Fibroblast of skin of back (primary cell): ENCODE results near the gene MGME1.

Experiments
- DNase-seq: peaks from one replicate; pipeline ENCODE4 v3.0.0-alpha.2; 2013

MGME1 gene

DNA sequence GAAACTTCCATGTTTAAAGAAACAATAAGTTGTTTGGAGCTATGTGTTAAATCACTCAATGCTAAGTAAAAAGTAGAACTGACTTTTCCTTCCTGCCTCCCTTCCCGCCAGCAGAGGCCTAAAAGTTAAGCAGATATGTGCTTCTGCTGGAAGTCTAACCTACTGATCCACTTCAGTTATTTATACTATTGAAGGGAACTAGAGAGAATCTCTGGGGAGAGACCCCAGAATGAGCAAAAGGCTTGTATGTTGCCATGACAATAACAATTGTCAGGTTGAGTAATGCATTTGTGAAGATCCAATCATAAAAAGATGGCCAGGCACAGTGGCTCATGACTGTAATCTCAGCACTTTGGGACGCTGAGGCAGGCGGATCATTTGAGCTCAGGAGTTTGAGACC, 24.7 kb downstream of the MGME1 start:
- DNase-seq, result no peak

DNA sequence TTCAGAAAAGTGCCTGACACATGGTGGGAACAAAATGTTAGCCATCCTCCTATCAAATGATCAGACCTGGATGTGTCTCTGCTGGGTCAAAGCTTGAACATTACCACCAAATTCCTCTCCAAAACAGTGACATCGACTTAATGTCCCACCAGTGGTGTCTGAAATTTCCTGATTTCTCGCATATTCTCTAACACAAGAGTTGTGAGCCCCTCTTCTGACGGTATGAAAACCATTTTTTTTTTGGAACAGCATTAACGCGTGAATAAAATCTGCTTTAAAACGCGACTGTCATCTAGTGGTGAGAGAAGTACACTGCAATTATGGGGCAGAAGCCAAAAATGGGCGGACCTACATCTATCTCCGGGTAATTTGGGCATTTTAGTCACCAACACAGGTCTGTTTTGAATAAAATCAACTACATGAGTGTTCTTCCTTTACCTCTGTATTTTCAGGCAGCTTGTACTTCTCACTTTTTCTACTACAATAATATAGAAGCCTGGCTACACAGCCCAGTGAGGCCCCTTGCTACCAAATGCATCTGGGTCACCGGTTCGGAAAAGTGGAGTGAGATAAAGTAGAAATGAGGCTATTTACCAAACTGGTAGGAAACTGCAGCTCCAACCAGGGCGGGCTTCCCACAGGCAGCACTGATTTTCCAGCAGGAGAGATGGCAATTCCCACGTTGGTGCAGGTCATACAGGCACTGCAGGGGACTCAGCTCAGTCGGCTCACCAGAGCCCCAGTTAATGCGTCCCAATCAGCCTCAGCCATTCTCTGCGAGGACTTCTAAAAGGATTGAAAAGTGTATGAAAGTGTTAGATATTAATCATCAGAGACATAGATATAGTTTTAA, 27.4 kb downstream of the MGME1 start:
- DNase-seq, result peak; percentile 65

DNA sequence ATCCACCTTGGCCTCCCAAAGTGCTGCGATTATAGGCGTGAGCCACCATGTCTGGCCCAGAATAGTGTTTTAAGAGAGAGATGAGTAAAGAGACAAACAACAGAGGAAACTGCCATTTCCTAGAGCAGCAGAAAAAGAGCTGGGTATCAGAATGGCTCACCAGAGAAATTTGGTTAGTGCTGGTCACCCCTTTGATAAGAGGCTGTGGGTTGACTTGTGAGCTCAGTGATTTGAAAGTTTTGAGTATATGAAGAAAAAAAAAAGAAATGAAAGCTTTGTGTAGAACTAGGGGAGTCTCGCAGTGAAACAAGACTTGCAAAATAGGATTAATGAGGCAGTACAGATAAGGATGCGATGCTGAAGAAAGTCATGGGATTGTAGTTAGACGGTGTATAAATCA, 29.6 kb downstream of the MGME1 start:
- no peak for DNase-seq

DNA sequence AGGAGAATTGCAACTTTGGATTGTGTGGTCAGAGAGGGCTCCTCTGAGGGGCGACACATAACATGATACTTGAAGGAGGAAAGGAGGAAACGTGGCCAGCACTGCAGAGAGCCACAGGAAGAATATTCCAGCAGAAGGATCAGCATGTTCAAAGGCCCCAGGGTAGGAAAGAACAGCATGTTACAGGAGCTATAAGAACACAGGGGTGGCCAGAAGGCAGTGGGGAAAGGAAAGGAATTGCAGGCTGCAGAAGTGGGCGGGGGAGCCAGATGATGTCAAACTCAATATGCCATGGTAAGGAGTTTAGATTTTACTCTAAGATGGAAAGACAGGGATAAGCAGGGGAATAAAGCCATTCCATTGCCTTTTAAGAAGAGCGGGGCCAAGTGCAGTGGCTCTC, 30.7 kb downstream of the MGME1 start:
- no peak for DNase-seq

DNA sequence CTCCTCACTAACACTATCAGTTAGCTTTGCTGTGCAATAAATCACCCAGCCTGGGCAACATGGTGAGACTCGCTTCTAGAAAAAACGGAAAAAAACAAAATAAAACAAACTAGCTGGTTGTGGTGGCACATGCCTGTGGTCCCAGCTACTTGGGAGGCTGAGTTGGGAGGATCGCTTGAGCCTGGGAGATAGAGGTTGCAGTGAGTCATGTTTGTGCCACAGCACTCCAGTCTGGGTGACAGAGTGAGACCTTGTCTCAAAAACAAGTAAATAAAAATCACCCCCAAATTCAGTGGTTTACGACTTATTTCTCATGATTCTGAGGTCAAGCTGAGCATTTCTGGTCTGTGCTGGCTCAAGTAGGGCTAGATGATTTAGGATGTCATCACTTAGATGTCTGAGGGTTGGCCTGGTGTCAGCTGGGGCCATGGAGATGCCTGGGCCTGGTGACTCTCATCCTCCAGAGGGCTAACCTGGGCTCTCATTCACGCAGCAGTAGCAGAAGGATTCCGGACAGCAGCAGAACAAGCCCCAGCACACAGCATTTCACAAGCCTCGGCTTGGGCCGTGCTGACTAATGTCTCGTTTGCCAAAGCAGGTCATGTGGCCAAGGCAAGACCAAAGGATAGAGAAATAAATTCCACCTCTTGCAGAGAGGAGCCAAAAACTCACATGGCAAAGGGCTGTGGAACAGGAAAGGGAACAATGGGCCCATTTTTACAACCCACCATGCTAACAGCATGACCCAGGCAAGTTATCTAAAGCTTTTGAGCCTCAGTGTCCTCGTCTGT, 32.5 kb downstream of the MGME1 start:
- peak; percentile 10 for DNase-seq

DNA sequence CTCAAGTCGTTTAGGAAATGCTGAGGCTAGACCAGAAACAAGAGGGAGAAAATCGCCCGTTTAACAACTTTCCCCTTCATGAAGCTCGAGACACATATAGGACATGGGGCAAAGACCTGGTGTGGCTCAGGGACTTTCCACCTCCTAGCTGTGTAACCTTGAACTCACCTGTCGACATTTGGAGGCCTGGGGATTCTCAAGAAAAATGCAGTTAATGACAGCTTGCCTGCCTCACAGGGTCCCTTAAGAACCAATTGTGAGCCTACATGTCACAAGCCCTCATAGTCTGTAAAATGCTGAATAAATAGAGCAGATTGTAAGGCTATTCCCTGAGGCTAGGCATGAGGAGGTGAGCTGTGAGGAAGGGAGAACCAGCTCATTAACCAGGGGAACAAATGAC, 35.1 kb downstream of the MGME1 start:
- no peak for DNase-seq

DNA sequence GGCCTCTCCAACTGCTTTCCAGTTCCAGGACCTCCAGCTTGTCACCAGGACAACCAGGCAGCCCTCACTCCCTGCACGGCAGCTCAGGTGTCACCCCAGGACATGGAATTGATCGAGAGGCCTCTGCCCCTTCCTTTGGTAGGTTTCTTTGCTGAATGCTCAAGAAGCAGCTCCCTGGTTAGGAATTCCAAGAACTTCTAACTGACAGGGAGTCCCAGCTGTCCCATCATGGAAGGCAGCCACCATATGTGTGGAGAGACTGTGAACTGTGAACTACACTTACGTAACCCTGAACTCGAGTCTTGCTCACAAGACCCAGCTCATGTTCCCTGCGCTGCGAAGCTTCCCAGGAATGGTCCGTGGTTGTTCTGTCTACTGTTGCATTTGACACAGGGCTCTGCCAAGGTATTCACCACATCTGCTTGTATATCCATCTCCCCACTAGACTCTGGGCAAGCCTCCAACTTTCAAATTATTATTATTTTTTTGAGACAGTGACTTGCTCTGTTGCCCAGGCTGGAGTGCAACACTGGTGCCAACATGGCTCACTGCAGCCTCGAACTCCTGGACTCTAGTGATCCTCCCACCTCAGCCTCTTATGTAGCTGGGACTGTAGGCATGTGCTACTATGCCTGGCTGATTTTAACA, 35.7 kb downstream of the MGME1 start:
- no peak for DNase-seq

DNA sequence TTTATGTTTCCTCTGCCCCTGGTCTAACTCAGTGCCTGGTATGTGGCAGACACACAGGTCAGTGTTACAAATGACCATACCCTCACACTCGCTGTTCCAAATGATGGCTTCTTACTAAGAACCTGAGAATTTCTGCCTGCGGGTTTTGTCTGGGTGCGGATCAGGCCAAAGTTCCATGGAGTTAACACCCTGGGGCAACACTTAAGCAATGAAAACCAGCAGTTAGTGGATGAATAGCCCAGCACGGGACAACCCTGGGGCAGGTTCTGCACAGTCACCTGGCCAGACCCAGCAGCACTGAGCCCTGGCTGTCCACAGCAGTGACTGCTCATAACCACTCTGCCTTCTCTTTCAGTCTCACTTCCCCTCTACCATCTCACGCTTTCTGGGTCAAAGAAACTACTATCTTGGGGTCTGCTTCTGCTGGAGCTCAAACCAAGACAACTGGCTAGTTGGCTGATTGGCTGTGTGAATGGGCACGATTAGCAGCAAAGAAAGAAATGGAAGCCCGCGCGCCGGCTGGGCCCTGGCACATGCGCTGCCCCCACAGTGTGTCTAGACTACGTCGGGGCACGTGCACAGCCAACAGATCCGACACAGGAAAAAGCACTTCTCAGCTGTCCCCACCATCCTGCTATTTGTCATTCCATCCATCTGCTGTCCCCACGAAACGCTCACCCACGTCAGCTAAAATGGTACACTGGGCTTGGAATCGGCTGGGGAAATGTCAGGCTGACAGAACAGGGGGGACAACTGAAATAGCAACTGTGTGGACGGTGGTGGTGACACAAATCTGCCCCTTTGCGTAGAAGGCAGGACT, 36.6 kb downstream of the MGME1 start:
- no peak for DNase-seq

DNA sequence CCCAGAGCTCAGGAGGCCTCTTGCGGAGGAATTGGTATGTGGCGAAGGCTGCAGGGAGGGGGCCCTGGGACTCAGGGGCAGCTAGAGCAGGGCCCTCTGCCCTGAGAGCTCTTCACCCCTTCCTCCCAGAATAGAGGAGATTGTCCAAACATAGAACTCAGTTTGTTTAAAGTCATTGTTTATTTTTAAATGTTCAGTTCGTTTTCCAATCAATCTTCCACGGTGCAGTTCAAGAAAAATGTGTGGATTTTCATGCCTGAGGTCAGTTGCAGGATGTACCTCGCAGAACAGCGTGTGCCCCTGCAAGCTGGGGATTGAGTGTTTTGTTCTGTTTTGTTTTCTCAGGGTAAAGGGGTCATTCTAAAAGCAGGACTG, 37.2 kb downstream of the MGME1 start:
- DNase-seq, result no peak

DNA sequence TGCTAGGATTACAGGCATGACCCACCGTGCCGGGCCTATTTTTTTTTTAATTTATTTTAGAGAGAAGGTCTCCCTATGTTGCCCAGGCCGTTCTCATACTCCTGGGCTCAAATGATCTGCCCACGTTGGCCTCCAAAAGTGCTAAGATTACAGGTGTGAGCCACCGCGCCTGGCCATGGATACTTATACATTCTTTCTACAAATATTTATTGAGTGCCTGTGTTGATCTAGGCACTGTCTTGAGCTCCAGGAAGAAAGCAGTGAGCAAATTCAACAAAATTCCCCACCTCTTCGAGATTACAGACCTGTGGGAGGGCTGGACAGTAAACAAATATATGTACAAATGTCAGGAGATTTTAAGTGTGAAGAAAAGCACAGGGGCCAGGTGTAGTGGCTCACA, 37.9 kb downstream of the MGME1 start:
- DNase-seq, result no peak

DNA sequence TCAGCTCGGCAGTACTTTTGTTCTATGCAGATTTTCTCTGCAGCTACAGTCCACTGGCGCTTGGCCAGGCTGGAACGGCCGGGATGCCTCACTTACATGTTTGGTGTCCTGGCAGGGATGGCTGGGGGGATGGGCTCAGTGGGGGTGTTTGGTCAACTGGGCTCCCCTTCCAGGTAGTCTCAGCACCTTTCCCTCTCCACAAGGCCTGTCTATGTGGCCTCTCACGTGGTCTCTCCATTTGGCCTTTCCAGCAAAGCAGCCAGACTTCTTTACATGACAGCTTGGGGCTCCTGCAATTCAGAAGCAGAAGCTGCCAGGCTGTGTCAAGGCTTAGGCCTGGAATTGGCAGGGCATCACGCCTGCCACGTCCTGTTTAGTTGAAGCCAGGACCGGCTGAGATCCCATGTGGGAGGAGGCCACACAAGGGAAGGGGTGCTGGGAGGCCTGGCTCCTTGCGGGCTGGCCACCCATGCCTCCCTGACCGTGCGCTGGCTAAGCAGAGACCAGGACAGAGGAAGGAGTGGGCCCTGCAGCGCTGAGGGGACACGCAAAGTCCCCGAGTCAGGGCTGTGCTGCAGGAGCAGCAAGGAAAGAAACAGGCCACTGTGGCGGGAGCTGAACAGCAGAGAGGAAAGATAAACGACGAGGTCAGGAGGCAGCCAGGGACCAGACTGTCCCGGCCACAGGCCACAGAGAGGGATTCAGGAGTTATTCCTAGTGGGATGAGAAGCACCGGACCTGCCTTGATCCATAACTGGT, 38.9 kb downstream of the MGME1 start:
- DNase-seq, result no peak

DNA sequence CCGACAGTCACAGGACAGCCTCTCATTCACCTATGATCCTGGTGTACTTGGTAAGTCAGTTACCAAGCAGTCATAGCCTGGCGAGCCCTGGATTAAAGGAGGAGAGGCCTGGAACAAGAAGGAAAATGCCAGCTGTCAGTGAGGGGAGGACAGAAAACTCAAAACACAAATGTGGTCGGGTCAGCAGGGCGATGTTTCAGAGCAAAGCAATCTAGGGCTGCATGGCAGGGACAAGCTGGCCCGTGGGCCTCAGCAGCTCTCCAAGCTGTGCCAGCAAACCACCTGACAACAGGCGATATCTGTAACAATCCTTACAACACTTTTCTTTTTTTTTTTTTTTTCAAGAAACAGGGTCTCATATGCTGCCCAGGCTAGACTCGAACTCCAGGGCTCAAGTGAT, 40.3 kb downstream of the MGME1 start:
- no peak for DNase-seq

DNA sequence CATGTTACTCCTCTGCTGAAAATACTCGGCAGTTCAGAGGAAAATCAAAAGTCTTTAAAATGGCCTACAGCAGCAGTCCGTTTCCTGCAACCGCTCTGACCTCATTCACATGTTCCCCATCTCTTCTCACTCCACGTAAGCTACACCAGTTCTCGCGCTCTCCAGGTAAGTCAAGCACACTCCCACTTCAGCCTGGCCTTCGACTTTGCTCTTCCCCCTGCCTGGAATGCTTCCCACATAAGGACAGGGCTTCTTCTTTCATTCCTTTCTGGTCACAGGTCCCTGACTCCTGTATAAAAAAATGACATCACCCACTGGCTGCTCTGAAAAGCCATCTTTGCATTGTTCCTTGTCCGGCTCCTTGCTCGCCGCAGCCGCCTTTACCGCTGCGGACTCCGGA, 42.7 kb downstream of the MGME1 start:
- no peak for DNase-seq

DNA sequence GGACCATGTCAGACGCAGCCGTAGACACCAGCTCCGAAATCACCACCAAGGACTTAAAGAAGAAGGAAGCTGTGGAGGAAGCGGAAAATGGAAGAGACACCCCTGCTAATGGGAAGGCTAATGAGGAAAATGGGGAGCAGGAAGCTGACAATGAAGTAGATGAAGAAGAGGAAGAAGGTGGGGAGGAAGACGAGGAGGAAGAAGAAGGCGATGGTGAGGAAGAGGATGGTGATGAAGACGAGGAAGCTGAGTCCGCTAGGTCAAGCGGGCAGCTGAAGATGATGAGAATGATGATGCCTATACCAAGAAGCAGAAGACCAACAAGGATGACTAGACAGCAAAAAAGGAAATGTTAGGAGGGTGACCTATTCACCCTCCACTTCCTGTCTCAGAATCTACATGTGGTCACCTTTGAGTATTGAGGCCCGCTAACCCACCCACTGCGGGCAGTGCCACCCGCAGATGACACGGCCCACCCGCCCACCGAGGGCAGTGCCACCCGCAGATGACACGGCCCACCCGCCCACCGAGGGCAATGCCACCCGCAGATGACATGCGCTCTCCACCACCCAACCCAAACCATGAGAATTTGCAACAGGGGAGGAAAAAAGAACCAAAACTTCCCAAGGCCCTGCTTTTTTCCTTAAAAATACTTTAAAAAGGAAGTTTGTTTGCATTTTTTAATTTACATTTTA, 43.3 kb downstream of the MGME1 start:
- DNase-seq, result no peak

DNA sequence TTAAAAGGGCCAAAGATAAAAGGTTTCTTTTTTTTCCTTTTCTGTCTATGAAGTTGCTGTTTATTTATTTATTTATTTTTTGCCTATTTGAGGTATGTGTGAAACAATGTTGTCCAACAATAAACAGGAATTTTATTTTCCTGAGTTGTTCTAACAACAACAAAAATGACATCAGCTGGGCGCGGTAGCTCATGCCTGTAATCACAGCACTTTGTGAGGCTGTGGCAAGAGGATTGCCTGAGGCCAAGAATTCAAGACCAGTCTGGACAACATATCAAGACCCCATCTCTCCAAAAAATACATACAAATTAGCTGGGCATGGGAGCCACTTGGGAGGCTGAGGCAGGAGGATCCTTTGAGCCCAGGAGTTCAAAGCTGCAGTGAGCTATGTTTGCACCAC, 44.1 kb downstream of the MGME1 start:
- no peak for DNase-seq

DNA sequence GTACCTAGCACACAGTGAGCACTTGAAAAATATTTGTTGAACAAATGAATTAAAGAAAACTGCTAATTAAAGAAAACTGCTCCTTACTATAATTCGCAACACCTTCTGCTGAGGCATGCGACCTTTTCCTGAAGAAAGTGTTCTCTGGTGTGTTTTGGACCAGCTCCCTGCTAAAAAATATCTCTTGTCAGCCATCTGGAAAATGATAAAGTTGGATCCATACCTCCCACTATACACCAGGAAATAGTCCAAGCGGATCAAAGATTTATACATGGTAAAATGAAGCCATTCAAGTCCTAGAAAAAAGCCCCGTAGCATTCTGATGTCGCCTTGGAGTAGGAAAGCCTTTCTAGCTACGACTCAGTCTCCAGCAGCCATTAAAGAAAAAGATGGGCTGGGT, 45.6 kb downstream of the MGME1 start:
- DNase-seq, result no peak

DNA sequence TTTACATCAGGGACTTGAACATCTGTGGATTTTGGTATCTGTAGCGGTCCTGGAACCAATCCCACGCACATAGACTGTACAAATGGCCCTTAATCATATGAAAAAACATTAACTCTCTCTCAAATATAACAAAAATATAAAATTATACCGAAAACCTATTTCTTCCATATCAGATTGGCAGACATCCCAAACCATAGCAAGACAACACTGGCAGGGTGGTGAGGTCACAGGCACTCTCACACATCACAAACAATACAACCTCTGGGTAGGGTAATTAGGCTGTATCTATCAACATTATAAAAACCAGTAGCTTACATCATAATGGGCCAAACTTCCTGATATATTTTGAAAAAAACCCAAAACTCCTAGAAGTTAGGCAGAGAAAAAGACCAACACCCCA, 48.0 kb downstream of the MGME1 start:
- DNase-seq, result no peak

DNA sequence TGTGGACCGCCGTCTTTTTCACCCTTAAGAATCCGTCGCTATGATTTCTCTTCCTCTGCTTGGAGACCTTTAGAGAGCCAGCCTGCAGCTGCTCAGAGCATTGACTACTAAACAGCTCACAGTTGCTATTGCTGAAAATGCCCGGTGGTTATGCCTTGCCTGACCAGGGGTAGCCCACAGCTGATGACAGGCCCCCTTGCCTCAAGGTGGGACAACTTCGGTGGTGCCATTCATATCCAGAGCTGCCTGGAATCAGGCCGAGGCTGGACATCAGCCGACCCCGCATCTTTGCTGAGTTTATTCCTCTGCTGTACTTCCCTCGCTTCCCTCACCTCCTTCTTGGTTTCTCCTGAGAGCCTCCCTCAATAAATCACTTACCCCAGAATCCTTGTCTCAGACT, 49.3 kb downstream of the MGME1 start:
- no peak for DNase-seq

DNA sequence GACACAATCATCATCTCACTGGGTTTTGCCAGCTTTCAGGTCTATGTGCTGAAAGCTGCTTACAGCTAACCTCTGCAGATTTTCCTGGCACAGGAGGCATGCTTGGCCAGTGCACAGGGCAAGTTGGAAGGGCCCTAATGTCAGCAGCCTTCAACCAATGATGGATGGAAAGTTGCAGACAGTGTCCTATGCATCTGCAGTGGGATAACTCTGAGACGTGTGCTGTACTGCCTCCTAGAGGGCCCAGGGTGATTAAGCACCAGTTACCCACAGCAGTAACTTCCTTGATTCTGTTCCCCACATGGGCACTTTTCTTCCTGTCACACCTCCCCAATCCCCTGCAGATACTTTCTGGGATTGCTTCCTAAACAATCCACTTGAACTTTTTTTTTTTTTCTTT, 50.2 kb downstream of the MGME1 start:
- DNase-seq, result no peak

DNA sequence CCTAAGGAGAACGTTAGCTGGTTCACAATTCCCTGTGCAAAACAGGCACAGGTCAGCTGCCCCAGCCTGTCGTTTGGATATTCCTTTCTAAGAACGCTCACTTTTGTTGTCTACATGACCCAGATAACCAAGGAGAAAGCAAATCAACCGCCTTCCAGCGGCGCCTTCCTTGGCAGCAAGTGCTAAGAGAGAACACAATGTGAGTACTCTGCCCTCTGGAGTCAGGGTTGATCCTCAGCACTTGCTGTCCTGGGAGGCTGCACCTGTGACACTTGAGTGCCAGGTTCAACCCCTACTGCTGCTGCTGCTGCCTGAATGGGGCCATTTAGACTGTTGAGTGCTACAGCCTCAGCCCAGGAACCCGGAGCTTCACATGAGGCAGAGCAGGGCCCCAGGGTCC, 52.1 kb downstream of the MGME1 start:
- no peak for DNase-seq

DNA sequence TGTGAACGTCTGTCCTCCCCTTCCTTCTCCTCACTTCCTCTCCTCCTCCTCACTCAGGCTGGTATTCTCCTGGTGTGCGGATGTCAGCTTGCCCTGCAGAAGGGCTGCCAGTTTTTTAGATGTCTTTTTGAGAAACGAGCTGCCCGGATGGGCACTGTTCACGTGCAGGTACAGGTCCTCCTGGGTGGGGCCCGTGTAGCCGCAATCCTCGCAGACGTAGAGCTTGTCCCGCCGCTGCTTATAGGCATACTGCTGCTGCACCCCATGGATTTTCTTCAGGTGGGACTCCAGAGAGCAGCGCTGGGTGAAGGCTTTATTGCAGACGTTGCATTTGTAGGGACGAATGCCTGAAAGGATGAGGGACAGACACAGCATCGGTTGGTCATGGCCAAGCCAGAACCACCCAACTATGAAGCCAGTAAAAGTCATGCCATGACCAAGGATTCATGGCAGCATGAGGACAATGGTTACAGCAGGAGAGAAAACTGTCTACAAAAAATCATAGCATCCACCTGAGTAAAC, 55.8 kb downstream of the MGME1 start:
- DNase-seq, result no peak
